SK-N-SH treated with all-trans-retinoic acid at 6 μM for 48 hours (cell line): Measurements from ENCODE around the gene P2RY8.

Source experiments
- ATAC-seq: fragments of 200-7000 bp; cut with Tn5 transposase; 3 replicates; pipeline ENCODE4 v1.9.1; 2020; ENCODE audit warnings: mild to moderate bottlenecking, moderate library complexity
- ARNTL ChIP-seq: fragments of 450-650 bp; formaldehyde crosslinking; IDR thresholded peaks from 2 replicates; pipeline ENCODE4 v1.5.0; 2020; ENCODE audit warnings: low read depth, mild to moderate bottlenecking, moderate library complexity, borderline replicate concordance
- BACH2 ChIP-seq: fragments of 250-450 bp; sonication (Bioruptor Pico); IDR thresholded peaks from 2 replicates; pipeline ENCODE4 v1.9.0; 2021; ENCODE audit warnings: mild to moderate bottlenecking, borderline replicate concordance
- CREB5 ChIP-seq: fragments of 250-450 bp; sonication (Bioruptor Pico); IDR thresholded peaks from 2 replicates; pipeline ENCODE4 v1.5.1; 2020; ENCODE audit warnings: low read depth, mild to moderate bottlenecking, moderate library complexity
- CSDC2 ChIP-seq: fragments of 250-450 bp; sonication (Bioruptor Pico); IDR thresholded peaks from 2 replicates; pipeline ENCODE4 v1.5.0; 2020; ENCODE audit warnings: mild to moderate bottlenecking, moderate library complexity
- CSRNP3 ChIP-seq: fragments of 250-450 bp; sonication (Bioruptor Pico); IDR thresholded peaks from 2 replicates; pipeline ENCODE4 v1.5.1; 2021; ENCODE audit warnings: mild to moderate bottlenecking, moderate library complexity
- ESRRG ChIP-seq: fragments of 250-450 bp; sonication (Bioruptor Pico); IDR thresholded peaks from 2 replicates; pipeline ENCODE4 v1.6.1; 2021; ENCODE audit warnings: mild to moderate bottlenecking
- GLIS3 ChIP-seq: fragments of 250-450 bp; sonication (Bioruptor Pico); IDR thresholded peaks from 2 replicates; pipeline ENCODE4 v1.5.0; 2020; ENCODE audit warnings: mild to moderate bottlenecking, moderate library complexity
- ISL1 ChIP-seq: fragments of 250-450 bp; sonication (Bioruptor Pico); IDR thresholded peaks from 2 replicates; pipeline ENCODE4 v2.1.2; 2022; ENCODE audit warnings: mild to moderate bottlenecking, moderate library complexity
- OSR1 ChIP-seq: fragments of 250-450 bp; sonication (Bioruptor Pico); IDR thresholded peaks from 2 replicates; pipeline ENCODE4 v1.8.0; 2022; ENCODE audit warnings: moderate library complexity, mild to moderate bottlenecking, inconsistent platforms
- PATZ1 ChIP-seq: fragments of 250-450 bp; sonication (Bioruptor Pico); IDR thresholded peaks from 2 replicates; pipeline ENCODE4 v1.8.0; 2020; ENCODE audit warnings: mild to moderate bottlenecking, moderate library complexity, borderline replicate concordance
- POU6F1 ChIP-seq: fragments of 250-450 bp; sonication (Bioruptor Pico); IDR thresholded peaks from 2 replicates; pipeline ENCODE4 v1.8.0; 2021; ENCODE audit warnings: low read depth, mild to moderate bottlenecking, moderate library complexity, borderline replicate concordance
- PPARA ChIP-seq: fragments of 250-450 bp; sonication (Bioruptor Pico); IDR thresholded peaks from 2 replicates; pipeline ENCODE4 v1.5.0; 2020; ENCODE audit warnings: mild to moderate bottlenecking, borderline replicate concordance
- SNAI2 ChIP-seq: fragments of 250-450 bp; sonication (Bioruptor Pico); IDR thresholded peaks from 2 replicates; pipeline ENCODE4 v1.5.0; 2020; ENCODE audit warnings: mild to moderate bottlenecking, moderate library complexity
- TCF4 ChIP-seq: fragments of 250-450 bp; sonication (Bioruptor Pico); IDR thresholded peaks from 2 replicates; pipeline ENCODE4 v1.8.0; 2021; ENCODE audit warnings: mild to moderate bottlenecking, moderate library complexity, borderline replicate concordance
- TOX ChIP-seq: fragments of 250-450 bp; sonication (Bioruptor Pico); IDR thresholded peaks from 2 replicates; pipeline ENCODE4 v1.8.0; 2021; ENCODE audit warnings: mild to moderate bottlenecking, moderate library complexity, borderline replicate concordance
- TSHZ2 ChIP-seq: fragments of 250-450 bp; sonication (Bioruptor Pico); IDR thresholded peaks from 2 replicates; pipeline ENCODE4 v1.5.0; 2020; ENCODE audit warnings: mild to moderate bottlenecking, moderate library complexity
- ZC3H10 ChIP-seq: fragments of 250-450 bp; sonication (Bioruptor Pico); IDR thresholded peaks from 2 replicates; pipeline ENCODE4 v1.5.1; 2021; ENCODE audit warnings: mild to moderate bottlenecking, moderate library complexity
- ZFP3 ChIP-seq: fragments of 250-450 bp; sonication (Bioruptor Pico); IDR thresholded peaks from 2 replicates; pipeline ENCODE4 v1.5.0; 2020; ENCODE audit warnings: mild to moderate bottlenecking, moderate library complexity
- ZFP30 ChIP-seq: fragments of 450-650 bp; formaldehyde crosslinking; IDR thresholded peaks from 2 replicates; pipeline ENCODE4 v1.5.0; 2022; ENCODE audit warnings: mild to moderate bottlenecking, moderate library complexity
- ZNF565 ChIP-seq: fragments of 450-650 bp; formaldehyde crosslinking; conservative IDR thresholded peaks from 2 replicates; pipeline ENCODE4 v1.5.0; 2020; ENCODE audit warnings: low read depth, mild to moderate bottlenecking, moderate library complexity
- ZNF70 ChIP-seq: fragments of 450-650 bp; formaldehyde crosslinking; IDR thresholded peaks from 2 replicates; pipeline ENCODE4 v1.5.0; 2020; ENCODE audit warnings: mild to moderate bottlenecking, moderate library complexity
- ZNF8 ChIP-seq: fragments of 450-650 bp; formaldehyde crosslinking; IDR thresholded peaks from 2 replicates; pipeline ENCODE4 v1.5.0; 2020; ENCODE audit warnings: mild to moderate bottlenecking, moderate library complexity

Gene P2RY8

GRCh38 chrX:1507511-1508463, 29.2 kb downstream of the P2RY8 start:
- ATAC-seq: no peak
- TF ChIP-seq PPARA (no peak), SNAI2 (no peak), TSHZ2 (CRISPR knock-in tag) (no peak), ZNF8 (CRISPR knock-in tag) (no peak), GLIS3 (no peak), ISL1 (CRISPR knock-in tag) (no peak), ZFP30 (CRISPR knock-in tag) (no peak), TCF4 (CRISPR knock-in tag) (no peak), ZNF70 (CRISPR knock-in tag) (no peak), ZNF565 (no peak), OSR1 (no peak), CSDC2 (CRISPR knock-in tag) (no peak), ZC3H10 (CRISPR knock-in tag) (no peak), PATZ1 (no peak), ESRRG (no peak), CSRNP3 (no peak), CREB5 (no peak), TOX (CRISPR knock-in tag) (no peak), BACH2 (CRISPR knock-in tag) (no peak), ARNTL (CRISPR knock-in tag) (no peak)

GRCh38 chrX:1506916-1507315, 30.1 kb downstream of the P2RY8 start:
- TF ChIP-seq POU6F1 (CRISPR knock-in tag) (no peak), ZC3H10 (CRISPR knock-in tag) (no peak), PATZ1 (no peak), ZFP3 (CRISPR knock-in tag) (no peak), ISL1 (CRISPR knock-in tag) (no peak), TCF4 (CRISPR knock-in tag) (no peak), ZNF565 (no peak), ZNF8 (CRISPR knock-in tag) (no peak), GLIS3 (no peak), SNAI2 (no peak), CREB5 (no peak), ESRRG (no peak), ZFP30 (CRISPR knock-in tag) (no peak), PPARA (no peak), ZNF70 (CRISPR knock-in tag) (no peak), BACH2 (CRISPR knock-in tag) (no peak), ARNTL (CRISPR knock-in tag) (no peak), OSR1 (no peak), CSDC2 (CRISPR knock-in tag) (no peak), TOX (CRISPR knock-in tag) (no peak)
- ATAC-seq: no peak
